Right lung (tissue), 5 donors: ENCODE data around the gene ULK3. TPM values are rescaled to one million over a fixed set of nuclear protein-coding genes. Genes with fewer than 3 reads are reported as not detected.

Source experiments
- DNase-seq, 2 donors: peaks; one replicate each; pipeline ENCODE4 v3.0.0-alpha.2; 2013
- polyA plus RNA-seq, 5 donors: library from polyadenylated mRNA; unstranded; fragments of 120-200 nt; gene quantifications; one replicate each; pipeline versions ENCODE4 v1.2.1 to v1.2.3, GENCODE V29; 2013; ENCODE audit warnings: inconsistent platforms in 1 of 5, low replicate concordance in 1 of 5; ENCODE audit not compliant: insufficient read length in 5 of 5, insufficient read depth in 1 of 5

The ULK3 gene
- polyA plus RNA-seq, 5 donors, result 23.7 to 43.4 (median 34.2) TPM

DNA sequence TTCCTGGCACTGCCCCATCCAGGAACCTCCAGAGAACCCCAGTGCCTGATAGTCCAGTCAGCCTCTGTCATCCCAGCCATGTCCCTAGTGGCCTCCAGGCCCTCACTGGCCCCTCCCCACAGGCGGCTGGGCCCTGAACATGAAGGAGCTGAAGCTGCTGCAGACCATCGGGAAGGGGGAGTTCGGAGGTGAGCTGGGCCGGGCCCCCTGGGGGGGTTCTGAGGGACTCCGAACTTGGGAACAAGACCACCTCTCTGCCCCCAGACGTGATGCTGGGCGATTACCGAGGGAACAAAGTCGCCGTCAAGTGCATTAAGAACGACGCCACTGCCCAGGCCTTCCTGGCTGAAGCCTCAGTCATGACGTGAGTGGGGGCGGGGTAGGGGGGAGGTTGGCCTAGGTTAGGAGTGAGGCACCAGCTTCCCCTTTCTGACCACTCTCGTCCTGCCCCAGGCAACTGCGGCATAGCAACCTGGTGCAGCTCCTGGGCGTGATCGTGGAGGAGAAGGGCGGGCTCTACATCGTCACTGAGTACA, 42.3 kb downstream of the ULK3 start:
- DNase-seq, result no peak

DNA sequence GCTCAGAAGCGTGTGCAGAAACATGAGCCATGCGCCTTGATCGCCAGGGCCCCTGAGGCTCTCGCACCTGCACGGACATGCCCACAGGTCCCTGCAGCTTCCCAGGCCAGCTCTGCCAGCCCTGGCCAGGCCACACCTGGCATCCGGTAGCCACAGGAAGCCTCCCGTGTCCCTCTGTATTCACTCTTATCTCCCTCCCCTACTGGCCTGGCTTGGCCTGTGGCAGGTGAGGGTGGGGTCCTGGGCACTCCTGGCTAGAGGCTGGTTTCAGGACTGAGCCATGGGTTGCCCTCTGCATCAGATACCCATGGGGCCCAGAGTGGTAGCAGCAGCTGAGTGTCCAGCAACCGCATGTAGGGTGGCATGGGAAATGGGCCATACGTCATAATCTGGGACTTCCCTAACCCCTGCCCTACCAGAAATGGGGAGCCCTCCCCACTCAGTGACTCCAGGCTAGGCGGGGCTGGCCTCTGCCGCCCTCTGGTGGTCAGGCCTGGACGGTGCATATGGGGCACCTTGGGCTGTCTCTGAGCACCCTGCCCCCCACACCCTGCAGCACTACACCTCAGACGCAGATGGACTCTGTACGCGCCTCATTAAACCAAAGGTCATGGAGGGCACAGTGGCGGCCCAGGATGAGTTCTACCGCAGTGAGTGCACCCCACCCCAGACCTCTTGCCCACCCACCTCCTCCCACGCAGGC, 42.9 kb downstream of the ULK3 start:
- DNase-seq, result no peak

DNA sequence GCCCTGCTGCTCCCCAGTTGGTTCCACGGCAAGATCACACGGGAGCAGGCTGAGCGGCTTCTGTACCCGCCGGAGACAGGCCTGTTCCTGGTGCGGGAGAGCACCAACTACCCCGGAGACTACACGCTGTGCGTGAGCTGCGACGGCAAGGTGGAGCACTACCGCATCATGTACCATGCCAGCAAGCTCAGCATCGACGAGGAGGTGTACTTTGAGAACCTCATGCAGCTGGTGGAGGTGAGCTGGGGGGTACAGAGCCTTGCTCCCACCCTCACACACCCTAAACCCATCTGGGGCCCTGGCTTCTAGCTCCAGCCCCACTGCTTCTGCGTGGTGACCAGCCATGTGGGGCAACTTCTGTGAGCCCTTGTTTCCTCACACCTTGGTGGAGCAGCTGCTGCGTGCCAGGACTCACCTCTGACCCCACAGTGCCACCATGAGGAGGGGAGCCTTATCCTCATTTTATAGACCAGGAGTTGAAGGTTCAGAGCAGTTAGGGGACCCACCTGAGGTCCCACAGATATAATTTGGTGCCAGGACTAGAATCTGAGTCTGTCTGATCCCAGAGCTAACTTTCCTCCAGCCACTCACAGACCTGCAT, 43.6 kb downstream of the ULK3 start:
- no peak for DNase-seq

DNA sequence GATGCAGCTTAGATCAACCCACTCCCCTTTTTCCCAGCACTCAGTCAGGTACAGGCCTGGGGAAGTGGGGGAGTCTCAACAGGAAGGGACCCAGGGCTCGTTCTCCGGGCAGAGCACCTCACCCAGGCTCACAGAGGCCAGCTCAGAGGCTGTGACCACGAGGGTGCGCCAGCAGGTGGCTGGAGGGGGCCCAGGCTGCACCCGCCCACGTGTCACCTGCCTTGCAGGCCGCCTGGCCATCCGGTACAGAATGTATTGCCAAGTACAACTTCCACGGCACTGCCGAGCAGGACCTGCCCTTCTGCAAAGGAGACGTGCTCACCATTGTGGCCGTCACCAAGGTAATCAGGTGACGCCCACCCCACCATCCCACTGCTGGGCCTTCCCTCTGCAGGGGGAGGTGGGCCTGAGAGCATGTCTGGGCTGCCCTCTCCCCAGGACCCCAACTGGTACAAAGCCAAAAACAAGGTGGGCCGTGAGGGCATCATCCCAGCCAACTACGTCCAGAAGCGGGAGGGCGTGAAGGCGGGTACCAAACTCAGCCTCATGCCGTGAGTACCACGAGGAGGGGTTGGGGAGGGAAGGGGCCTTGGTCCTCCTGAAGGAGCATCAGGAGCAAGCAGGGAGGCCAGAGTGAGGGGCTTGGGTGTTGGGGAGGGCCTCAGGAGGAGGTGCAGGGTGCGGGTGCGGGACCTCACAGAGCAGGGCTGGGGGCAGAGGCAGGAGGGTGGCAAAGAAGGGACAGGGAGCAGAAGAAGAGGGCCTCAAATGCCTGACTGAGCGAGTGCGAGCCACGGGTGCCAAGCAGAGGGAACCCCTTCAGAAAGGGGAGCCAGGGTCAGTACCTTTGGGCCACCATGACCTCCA, 44.3 kb downstream of the ULK3 start:
- DNase-seq, result no peak

DNA sequence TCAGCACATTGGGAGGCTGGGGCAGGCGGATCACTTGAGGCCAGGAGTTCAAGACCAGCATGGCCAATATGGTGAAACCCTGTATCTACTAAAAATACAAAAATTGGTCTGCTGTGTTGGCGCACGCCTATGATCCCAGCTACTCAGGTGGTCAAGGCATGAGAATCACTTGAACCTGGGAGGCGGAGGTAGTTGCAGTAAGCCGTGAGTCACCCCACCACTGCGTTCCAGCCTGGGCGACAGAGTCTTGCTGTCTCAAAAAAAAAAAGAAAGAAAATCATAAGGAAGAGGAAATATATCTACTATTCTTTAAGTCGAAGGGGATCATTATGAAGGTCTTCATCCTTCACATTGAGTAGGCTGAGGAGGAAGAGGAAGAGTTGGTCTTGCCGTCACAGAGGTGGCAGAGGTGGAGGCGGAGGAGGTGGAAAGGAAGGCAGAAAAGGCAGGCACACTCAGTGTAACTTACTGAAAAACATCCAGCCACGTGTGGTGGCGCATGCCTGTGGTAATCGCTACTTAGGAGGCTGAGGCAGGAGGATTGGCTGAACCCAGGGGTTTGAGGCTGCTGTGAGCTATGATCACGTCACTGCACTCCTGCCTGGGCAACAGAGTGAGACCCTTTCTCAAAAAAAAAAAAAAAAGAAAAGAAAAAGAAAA, 46.9 kb downstream of the ULK3 start:
- no peak for DNase-seq

DNA sequence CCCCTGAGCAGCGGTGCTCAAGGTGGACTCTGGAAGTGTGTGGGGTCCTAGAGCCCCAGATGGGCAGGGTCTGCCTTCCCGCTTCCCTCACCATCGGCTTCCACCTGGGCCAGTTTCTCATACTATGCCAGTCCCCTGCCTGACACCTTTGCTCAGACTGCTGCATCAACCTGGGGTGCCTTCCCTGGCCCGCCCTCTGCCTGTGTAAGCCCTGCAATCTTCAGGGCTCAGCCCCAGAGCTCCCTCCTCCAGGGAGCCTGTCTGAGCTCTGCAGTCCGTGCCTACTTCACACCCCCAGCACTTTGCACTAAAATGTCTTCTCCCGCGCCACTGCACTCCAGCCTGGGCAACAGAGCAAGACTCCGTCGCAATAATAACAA, 48.0 kb downstream of the ULK3 start:
- no peak for DNase-seq

DNA sequence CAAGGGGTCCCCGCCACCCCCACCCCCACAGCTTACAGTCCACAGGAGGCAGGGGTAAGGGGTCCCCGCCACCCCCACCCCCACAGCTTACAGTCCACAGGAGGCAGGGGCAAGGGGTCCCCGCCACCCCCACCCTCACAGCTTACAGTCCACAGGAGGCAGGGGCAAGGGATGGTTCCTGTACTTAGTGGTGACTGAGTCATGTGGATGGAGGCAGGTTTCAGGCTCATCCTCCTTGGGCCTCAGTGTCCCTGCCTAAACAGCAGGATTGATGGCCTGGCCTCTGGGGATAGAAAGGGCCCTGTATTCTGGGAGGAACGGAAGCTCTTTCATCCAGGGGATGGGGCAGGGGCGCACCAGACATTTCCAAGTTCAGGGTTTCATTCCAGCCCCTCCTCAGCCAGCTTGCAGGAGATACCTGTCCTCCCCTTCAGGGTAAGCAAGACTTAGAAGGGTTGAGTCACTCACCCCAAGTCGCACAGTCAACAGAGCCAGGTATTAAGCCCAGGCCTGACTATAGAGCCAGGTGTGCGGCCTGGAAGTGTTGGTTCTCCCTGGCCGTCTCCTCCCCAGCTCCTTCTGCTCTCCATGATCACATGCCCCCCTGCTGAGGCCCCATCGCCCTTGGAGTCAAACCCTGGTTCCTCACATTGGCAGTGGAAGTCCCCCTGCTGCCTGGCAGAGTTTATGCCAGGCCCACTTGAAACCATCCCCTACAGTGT, 48.5 kb downstream of the ULK3 start:
- DNase-seq, result no peak

DNA sequence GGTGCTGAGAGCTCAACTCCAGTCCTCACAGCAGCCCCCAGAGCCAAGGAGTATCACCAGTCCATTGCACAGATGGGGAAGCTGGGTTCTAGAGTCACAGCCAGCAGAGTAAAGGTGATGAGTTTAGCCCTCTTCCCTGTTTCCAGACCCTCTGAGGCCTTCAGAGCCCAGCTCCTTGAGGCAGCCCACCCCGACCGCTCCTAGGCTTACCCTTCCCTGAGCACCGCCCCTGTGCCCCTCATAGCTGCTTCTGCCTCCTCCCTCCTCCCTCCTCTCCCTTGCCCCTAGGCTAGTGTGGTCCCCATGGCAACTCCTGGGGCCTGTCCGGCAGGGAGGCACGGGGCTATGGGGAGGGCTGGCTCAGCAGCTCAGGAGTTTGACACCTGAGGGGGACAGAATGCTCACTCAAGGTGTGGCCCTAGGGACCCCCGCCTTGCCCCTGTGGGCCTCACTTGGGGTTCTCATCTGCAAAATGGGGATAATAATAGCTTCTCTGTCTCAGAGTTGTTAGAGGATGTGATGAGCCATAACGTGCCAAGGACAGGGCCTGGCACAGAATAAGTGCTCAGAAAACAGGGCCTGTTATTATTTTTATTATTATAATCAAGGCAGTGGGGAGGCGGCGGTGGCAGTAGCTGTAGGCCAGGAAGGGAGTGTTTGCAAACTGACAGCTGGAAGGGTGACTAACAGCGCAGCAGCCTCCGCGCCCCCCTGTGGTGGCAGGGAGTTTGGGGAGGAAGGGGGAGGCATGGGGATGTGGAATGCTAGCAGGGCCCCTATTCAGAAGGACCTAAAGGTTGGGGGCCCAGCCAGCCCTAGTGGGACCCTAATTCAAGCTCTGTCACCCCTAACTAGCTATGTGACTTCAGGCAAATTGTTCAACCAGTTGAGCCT, 49.6 kb downstream of the ULK3 start:
- no peak for DNase-seq

DNA sequence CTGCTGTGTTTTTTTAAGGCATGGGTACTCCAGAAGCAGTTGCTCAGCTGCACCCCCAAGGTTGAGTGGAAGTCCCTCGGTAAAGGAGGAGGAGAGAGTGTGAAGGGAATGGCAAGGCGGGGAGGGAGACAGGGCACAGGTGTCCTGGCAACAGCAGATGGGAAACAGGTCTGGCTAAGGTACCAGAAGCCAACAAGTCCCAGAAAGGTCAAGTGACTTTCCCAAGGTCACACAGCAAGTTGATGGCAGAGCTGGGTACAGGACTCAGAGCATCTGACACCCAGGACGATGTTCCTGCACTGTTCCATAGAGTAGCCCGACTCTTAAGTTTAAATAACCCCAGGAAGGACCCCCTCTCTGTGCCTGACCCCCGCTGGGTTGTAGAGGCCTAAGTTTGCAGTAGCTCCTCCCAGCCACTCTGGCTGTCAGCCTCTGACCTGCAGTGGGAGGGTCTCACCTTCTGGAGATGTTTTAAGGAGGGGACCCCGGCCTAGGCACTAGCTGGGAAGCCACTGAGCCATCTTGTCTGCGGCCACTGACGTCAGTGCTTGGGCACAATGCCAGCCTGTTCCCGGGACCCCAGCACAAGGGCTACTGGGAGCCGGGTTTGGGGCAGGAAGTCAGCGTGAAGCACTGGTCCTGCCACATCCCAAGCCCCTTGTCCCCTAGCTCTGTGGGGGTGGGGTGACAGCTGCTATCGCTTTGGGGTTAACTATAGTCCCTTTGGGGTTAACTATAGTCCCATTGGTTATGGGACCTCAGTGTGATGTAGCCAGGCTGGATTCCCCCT, 50.5 kb downstream of the ULK3 start:
- DNase-seq, result no peak

DNA sequence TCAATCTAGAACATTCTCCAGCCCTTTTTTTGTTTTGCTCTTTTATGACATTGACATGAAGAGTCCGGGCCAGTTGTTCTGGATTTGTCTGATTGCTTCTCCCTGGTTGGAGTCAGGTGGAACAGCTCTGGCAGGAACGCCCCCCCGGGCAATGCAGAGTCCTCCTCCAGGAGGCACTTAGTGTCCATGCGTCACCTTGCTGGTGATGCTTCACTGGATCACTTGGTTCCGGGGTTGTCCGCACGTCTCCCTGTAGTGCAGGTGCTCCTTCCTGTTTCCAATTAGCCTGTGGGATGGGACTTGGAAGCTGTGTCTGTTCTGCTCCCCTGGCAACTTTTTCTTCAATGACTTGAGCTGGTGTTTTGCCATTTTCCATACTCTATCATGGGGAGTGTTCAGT, 51.3 kb downstream of the ULK3 start:
- DNase-seq, result no peak

DNA sequence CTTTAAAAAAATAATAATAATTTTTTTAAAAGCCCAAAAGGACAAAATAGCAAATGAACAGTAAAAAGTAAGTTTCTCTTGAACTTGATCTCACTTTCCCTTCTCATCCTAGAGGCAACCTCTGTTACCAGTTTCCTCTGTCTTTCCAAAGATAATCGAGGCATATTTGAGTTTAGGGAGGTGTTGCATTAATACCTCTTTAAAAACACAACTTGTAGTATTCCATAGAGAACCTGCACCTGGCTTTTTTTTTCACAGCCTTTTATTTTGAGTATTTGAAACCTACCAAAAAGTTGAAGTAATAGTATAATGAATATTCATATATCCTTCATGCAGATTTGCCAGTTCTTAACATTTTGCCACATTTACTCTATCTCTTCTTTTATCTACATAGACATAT, 51.9 kb downstream of the ULK3 start:
- DNase-seq, result no peak

DNA sequence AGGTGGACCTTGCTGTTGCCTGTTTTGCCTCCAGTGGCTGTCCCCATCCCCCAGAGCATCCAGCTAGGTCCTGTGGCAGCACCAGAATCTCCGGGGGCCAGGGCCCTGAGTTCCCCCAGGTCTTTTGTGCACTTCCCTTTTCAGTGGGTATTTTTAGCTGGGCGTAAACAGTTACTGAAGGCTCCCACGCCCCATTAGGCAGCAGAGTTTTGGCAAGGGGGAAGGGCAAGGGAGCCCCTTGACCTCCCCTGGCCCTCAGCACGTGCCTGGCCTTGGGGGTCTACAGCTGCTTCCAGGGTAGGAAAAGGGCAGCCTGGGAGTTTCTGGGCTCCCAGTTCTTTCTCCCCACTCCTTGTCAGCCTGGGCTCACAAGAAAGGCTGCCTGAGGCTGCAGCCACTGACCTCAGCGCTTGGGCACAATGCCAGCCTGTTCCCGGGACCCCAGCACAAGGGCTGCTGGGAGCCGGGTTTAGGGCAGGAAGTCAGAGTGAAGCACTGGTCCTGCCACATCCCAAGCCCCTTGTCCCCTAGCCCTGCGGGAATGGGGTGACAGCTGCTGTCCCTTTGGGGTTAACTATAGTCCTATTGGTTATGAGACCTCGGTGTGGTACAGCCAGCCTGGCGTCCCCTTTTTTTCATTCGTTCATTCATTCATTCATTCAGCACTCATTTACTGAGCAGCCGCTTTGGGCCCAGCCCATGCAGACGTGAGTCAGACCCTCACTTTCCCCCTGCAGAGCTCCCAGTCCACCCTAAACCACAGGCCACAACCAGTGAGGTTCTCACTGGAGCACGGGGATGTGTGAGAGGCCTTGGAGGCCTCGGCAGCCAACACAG, 52.7 kb downstream of the ULK3 start:
- peak; percentile 55 to 66 for DNase-seq

DNA sequence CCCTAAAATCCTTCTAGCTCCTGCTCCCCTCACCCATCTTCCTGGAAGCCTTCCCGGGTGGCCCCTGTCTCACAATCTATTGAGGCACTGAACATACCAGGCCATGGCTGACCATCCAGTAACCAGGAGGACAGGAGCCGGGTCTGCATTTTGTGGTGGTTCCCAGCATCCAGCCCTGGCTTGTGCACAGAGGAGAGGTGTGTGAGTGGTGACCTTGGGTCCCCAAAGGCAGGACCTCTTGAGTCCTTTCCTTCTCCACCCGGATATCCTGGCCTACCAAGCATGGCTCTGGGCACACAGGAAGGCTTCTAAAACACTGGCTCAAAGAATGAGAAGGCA, 53.2 kb downstream of the ULK3 start:
- DNase-seq, result no peak

DNA sequence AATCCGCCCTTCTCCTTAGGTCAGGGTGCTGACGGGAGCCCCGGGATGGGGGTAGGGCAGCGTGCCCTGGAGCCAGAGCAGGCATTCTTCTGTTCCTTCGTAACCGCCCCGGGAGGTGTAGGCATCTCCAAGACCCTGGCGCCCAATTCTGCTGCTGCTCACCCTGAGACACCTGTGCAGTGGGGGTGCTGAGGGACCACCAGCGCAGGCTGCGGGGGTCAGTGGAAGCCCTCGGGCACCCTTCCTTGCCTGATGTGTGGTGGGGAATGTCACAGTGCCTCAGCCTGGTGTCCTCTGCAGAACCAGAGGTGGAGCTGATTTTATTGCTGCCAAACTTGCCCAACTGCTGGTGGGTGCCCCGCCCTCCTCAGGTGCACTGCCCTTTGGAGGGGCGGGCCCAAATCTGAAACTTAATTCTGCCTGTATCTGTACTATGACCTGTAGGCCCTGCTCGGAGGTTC, 53.8 kb downstream of the ULK3 start:
- DNase-seq, result no peak

DNA sequence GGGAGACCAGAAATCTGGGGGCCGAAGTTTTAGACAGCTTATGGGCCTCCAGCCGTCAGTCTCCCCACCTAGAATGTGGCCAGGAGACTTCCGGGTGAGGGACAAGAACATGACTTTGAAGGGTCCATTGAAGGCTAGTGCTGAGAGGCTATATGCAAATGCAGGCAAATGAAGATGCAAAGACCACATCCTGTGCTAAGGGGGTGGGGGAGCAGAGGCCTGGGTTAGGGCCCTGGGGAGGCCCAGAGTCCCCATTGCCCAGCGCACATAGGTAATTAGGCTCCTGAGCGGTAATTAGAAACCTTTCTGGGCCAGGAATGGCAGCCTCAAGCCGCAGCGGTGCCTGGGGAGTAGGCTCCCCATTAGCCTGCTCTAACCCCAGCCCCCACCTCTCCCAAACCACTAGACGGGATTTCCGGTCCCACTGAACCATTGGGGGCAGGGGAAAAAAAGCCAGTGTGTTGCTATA, 54.2 kb downstream of the ULK3 start:
- DNase-seq, result no peak

DNA sequence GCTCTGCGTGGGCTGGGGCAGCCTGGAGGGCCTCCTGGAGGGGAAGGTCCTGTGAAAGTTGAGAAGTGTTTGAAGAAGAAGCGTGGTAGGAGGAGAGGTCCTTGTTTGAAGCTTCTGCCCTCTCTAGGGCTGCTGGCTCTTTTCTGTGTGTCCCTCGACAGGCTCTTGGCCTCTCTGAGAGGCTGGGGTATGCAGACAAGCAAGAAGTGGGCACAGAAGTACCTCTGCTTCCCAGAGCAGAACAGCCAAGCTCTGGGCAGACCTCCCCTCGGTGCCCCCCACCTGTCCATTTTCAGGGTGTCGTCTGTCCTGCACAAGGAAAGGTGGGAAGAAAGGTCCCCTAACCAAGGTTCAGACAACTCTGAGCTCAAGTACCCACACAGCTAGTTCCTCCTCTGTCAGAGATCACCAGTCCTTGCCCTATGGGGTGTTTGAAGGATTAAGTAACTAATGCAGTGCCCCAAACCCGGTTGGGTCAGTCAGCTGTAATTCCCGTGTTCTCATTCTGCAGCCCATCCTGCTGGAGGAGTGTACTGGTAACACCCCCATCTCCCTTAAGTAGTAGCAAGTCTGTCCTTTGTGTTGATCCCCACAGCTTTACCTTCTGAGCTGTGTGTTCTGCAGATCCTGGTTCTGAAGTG, 54.8 kb downstream of the ULK3 start:
- DNase-seq, result no peak

DNA sequence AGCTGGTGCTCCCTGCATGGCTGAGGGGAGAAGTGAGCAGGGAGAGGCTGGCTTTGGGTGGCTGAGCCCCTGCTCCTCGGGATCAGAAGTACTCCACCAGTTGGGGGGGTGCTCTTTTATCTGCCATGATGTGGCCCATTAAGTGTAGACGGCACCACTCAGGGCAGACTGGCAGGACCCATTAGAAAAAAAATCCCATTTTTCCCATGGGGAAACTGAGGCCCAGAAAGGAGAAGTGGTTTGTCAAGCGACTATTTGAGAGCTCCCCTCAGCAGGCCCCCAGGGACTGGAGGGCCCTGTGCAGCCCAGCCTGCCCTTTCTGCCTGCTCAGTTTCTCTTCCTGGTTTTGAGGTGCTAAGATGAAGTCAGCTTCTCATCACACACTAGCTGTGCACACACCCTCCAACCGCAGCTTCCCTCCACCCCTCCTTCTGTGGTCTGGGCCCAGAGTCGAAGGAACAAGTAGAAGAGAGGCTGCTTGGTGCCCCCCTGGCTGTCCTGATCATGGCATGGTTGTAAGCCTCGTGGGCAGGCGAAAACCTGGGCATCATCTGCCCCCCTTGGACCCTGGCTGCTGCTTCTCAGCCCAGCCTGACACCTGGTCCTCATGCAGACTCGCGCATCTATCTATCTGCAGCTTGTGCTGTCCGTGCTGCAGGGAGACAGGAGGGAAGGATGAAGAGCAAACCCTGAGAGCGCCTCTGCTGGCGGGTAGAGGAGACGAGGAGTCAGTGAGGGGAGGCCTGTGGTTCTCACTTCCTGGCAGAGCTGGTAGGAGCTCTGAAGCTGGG, 55.5 kb downstream of the ULK3 start:
- no peak for DNase-seq
